ENCODE data around the gene C19orf38.
"Not testable (repeated sequence)": the region's sequence is repeated elsewhere in the genome, so short reads cannot be mapped to it uniquely, and the experiment has no call there.

C19orf38 gene

DNA sequence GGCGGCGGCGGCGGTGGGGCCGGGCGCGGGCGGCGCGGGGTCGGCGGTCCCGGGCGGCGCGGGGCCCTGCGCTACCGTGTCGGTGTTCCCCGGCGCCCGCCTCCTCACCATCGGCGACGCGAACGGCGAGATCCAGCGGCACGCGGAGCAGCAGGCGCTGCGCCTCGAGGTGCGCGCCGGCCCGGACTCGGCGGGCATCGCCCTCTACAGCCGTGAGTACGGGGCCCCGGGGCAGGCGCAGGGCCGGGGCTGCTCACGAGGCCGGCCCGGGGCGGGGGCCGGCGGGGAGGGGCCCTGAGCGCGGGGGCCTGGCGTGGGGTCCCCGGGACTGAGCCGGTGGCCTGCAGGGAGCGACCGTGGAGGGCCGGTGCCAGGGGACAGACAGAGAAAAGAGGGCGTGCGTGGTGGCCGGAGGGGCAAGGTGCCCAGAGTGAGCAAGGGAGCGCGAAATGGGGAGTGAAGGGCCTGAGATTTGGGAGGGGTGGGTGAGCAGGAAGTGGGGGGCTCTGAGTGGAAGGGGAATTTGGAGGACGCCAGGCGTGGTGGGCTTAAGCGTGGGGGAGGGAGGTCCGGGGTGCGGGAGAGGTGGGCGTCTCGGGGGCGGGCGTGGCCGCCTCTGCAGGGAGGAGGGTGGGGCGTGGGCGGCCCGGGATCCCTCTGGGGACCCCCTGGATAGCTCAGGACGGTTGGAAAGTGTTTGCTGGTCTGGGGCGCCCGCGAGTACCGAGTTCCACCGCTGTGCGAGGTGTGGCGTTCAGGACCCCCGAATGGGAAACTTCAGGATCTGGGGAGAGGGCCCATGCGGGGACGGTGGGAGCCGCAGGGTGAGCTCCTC lies 23.7 kb downstream of the C19orf38 start:
- H3K36me3 Mint-ChIP-seq: no peaks in the 10 kb centered on the region
- H3K4me1 Mint-ChIP-seq (ENCODE audit: low read depth): peaks cover 23% of the 10 kb centered on the region
- H3K9me3 Mint-ChIP-seq (ENCODE audit: low read depth): no peaks in the 10 kb centered on the region
- no peaks in the 10 kb centered on the region for H3K27me3 Mint-ChIP-seq
- peak overlapping the region; percentile 77 for H3K27ac Mint-ChIP-seq
- H3K4me3 Mint-ChIP-seq: peak overlapping the region; percentile 88

DNA sequence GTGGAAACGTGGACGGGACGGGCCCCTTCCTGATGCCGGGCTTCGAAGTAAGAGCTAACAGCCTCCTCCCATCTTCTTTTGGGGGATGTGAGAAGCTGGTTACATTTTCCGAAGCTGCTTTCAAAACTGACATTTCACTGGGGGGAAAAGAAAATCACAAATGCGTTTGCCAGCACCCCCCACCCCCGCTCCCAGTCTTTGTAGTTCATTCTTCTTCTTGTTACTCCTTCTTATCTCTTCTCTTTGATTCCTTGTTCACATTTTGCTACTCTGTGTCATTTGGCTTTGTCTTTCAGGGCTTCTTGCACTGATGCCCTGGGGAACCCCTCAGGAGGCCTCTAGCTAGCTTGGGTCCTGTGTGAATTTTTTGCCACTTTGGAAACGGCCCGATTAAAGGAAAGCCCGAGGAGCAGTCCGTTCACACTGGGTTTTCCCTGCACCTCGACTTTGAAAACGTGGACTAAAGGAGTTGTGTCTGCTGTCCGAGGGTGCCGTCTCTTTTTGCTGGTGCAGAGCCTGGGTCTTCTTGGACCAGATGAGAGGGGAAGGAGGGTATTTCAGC lies 24.4 kb downstream of the C19orf38 start:
- no peaks in the 10 kb centered on the region for H3K9me3 Mint-ChIP-seq (ENCODE audit: low read depth)
- H3K27me3 Mint-ChIP-seq: no peaks in the 10 kb centered on the region
- H3K4me1 Mint-ChIP-seq (ENCODE audit: low read depth): peaks cover 25% of the 10 kb centered on the region
- no peaks in the 10 kb centered on the region for H3K36me3 Mint-ChIP-seq
- H3K27ac Mint-ChIP-seq: peak overlapping the region; percentile 77
- H3K4me3 Mint-ChIP-seq: peak overlapping the region; percentile 88

DNA sequence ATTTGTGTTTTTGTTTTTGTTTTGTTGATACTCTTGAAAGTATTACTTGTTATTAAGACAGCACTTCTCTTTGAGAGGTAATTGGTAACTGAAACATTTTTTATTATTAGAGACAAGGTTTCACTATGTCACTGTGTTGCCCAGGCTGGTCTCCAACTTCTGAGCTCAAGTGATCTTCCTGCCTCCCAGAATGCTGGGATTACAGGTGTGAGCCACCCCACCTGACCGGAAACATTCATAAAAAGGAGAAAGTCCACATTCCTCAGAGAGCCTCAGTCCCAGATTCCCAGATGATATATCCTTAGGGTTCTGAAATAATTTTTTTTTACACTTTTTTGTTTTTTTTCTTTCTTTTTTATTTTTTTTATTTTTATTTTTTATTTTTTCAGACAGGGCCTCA lies 25.8 kb downstream of the C19orf38 start:
- Mint-ChIP-seq H3K4me3 (peak overlapping the region; percentile 59), H3K9me3 (ENCODE audit: low read depth) (no peaks in the 10 kb centered on the region), H3K4me1 (ENCODE audit: low read depth) (peaks cover 28% of the 10 kb centered on the region), H3K36me3 (no peaks in the 10 kb centered on the region), H3K27ac (peak overlapping the region; percentile 16), H3K27me3 (no peaks in the 10 kb centered on the region)

DNA sequence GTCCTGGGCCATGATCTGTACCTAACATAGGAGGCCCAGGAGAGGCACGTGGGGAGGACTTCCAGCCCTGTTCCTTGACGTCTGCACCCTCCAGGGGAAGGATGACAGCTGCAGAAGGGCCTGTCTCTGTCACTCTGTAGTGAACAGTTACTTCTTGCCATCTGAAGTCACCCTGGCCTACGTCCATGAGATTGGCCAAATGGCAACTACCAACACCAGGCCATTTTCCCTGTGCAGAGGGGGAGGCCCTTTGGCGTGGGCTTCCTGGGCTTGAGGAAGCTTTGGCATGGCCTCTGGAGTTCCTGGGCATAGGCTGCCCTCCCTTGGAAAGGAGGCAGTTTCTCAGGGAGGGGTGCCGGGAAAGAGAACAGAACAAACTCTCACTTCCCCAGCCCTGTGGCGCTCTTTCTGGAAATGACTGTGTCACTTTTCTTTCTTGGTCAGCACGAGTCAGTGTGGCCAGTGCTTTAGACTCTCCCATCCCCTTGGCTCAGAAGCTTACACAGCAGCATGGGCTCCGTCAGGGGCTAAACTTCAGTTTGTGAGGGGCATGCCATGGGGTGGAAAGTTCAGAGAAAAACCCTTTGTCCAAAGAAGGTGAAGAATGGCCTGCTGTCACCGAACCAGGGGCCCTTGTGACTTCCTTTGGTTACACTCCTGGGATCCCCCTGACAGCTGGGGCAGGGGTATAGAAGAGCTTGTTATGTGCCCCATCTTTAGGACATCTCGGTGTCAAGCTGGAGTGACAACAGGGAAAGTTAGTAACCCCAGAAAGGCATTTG lies 28.4 kb downstream of the C19orf38 start:
- H3K36me3 Mint-ChIP-seq: peaks cover 2% of the 10 kb centered on the region
- peaks cover 30% of the 10 kb centered on the region for H3K4me1 Mint-ChIP-seq (ENCODE audit: low read depth)
- no peak overlapping the region for H3K27ac Mint-ChIP-seq
- H3K27me3 Mint-ChIP-seq: no peaks in the 10 kb centered on the region
- H3K4me3 Mint-ChIP-seq: no peak overlapping the region
- no peaks in the 10 kb centered on the region for H3K9me3 Mint-ChIP-seq (ENCODE audit: low read depth)

DNA sequence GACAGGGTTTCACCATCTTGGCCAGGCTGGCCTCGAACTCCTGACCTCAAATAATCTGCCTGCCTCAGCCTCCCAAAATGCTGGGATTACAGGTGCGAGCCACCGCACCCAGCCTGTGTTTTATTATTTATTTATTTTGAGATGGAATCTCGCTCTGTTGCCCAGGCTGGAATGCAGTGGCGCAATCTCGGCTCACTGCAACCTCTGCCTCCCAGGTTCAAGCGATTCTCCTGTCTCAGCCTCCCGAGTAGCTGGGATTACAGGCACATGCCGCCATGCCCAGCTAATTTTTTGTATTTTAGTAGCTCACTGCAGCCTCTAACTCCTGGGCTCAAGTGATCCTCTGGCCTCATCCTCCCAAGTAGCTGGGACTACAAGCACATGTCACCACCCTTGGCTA lies 29.4 kb downstream of the C19orf38 start:
- not testable (repeated sequence) for H3K4me3 Mint-ChIP-seq; H3K27me3 Mint-ChIP-seq; H3K36me3 Mint-ChIP-seq; H3K27ac Mint-ChIP-seq; H3K9me3 Mint-ChIP-seq (ENCODE audit: low read depth)
- H3K4me1 Mint-ChIP-seq (ENCODE audit: low read depth): peaks cover 29% of the 10 kb centered on the region

DNA sequence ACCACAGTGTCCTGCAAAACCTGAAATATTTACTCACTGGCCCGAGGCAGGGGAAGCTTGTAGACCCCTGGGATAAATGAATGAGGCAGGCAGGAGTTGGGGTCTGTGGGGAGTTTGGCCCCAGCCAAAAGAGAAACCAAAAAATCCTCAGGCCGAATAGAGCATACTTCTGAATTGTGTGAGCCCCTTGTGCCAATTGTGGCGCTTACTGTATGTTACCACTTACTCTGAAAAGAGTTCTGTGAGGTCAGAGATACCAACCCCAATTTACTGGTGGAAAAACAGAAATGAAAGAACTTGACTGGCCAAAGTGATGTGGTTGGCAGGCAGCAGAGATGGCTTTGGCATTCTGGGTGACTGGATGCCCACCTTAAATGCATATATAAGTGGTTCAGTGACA lies 30.0 kb downstream of the C19orf38 start:
- peaks cover 23% of the 10 kb centered on the region for H3K4me1 Mint-ChIP-seq (ENCODE audit: low read depth)
- peak overlapping the region; percentile 17 for H3K27ac Mint-ChIP-seq
- H3K27me3 Mint-ChIP-seq: no peaks in the 10 kb centered on the region
- H3K4me3 Mint-ChIP-seq: no peak overlapping the region
- peaks cover 2% of the 10 kb centered on the region for H3K36me3 Mint-ChIP-seq
- H3K9me3 Mint-ChIP-seq (ENCODE audit: low read depth): no peaks in the 10 kb centered on the region

DNA sequence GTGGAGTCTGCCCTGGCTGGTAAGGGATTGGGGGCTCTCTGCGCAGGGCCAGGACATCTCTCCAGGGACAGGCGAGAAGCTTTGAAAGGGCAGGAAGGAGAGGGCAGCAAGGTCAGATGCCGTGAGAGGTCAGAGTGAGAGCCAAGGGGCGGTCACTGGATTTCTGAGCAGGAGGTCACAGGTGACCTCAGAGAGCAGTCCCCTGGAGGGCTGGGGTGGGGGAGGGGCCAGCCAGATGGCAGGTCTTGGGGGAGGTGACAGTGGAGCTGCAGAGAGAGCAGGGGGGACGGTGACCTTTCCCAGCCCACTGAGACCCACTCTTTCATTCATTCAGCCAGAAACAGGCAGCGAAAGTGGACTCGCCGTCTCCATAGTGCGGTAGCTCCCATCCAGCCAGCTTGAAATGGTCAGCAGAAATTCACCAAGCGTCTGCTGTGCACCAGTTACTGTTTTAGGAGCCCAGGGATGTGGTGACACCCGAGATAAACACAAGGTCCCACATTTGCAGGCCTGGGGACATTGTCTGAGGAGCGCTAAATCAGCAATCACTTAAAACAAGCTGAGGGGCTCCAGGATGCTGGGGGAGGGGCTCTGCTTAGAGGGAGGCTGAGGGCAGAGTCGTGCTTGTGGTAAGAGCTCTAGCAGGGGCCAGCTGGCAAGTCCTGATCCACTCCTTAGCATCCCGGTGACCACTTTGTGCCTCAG lies 33.3 kb downstream of the C19orf38 start:
- Mint-ChIP-seq H3K36me3 (peaks cover 2% of the 10 kb centered on the region), H3K9me3 (ENCODE audit: low read depth) (no peaks in the 10 kb centered on the region), H3K4me3 (no peak overlapping the region), H3K4me1 (ENCODE audit: low read depth) (peaks cover 19% of the 10 kb centered on the region), H3K27ac (no peak overlapping the region), H3K27me3 (no peaks in the 10 kb centered on the region)

DNA sequence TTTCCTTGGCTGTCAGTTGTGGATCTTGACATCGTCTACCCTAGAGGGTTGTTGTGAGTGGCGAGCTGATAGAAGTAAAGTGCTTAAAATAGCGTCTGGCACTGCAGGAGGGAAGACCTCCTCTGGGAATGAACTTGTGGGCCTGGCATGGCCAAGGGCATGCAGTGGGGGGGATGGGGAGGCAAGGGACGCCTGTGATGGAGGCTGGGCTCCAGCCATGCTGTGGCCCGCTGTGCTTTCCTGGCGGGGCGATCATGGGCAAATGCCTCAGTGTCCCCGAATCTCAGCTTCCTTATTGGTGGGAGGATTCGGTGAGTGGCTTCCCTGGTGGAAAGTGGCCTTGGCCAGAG lies 33.9 kb downstream of the C19orf38 start:
- peaks cover 2% of the 10 kb centered on the region for H3K36me3 Mint-ChIP-seq
- H3K9me3 Mint-ChIP-seq (ENCODE audit: low read depth): no peaks in the 10 kb centered on the region

DNA sequence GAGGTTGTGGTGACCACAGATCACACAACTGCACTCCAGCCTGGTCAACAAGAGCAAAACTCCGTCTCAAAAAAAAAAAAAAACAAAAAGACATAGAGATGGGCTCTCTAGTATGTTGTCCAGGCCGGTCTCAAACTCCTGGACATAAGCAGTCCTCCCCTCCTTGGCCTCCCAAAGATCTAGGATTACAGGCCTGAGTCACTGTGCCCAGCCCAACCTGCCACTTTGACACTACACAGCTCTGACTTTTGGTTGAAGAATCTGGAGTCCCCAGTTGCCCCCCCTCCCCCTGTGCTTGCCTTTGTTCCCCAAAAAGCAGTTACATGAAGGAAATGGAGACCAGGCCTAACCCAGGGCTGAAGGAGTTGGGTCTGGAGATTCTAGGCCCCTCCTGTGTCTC lies 36.1 kb downstream of the C19orf38 start:
- no peak overlapping the region for H3K27ac Mint-ChIP-seq
- no peaks in the 10 kb centered on the region for H3K9me3 Mint-ChIP-seq (ENCODE audit: low read depth)
- H3K27me3 Mint-ChIP-seq: no peaks in the 10 kb centered on the region
- peaks cover under 1% of the 10 kb centered on the region for H3K36me3 Mint-ChIP-seq
- peaks cover 6% of the 10 kb centered on the region for H3K4me1 Mint-ChIP-seq (ENCODE audit: low read depth)
- no peak overlapping the region for H3K4me3 Mint-ChIP-seq

More for the DNA sequence above, 33.9 kb downstream of the C19orf38 start:
- Mint-ChIP-seq H3K4me1 (ENCODE audit: low read depth) (peaks cover 16% of the 10 kb centered on the region), H3K4me3 (no peak overlapping the region), H3K27me3 (no peaks in the 10 kb centered on the region), H3K27ac (no peak overlapping the region)

DNA sequence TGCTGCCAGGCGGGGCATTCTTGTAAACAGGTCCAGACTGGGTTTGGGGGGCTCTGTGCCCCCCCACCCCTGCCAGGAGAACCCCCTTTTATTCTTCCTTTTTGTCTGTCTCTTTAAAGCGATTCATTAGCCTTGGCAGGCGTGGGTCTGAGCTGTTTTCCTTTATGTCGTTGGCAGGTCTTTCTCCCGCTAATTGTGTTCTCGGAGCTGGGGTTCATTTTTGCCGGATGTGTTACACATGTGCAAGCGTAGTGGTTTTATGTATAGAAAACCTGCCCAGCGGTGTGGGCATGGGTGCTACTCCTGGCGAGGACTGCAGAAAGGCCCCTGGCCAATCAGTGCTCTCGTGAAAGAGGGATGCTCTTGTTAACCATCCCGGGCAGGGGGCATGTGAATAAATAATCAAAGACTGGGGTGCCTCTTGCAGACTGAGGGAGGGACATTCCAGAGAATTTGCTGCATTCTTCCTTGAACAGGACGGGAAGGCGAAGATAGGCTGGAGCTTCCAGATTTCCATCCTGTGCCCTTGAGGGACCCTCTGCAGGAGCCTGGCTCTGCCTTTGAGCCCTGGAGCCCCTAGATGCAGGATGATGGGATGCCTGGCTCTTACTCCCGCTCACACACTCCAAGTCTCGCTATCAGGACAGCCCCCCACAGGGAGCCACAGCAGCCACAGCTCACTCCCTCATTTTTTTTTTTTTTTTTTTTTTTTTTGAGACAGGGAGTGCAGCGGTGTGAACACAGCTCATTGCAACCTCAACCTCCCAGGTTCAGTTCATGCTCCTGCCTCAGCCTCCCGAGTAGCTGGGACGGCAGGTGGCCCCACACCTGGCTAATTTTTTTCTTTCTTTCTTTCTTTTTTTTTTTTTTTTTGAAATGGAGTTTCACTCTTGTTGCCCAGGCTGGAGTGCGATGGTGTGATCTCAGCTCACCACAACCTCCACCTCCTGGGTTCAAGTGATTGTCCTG lies 37.3 kb downstream of the C19orf38 start:
- no peak overlapping the region for H3K4me3 Mint-ChIP-seq

DNA sequence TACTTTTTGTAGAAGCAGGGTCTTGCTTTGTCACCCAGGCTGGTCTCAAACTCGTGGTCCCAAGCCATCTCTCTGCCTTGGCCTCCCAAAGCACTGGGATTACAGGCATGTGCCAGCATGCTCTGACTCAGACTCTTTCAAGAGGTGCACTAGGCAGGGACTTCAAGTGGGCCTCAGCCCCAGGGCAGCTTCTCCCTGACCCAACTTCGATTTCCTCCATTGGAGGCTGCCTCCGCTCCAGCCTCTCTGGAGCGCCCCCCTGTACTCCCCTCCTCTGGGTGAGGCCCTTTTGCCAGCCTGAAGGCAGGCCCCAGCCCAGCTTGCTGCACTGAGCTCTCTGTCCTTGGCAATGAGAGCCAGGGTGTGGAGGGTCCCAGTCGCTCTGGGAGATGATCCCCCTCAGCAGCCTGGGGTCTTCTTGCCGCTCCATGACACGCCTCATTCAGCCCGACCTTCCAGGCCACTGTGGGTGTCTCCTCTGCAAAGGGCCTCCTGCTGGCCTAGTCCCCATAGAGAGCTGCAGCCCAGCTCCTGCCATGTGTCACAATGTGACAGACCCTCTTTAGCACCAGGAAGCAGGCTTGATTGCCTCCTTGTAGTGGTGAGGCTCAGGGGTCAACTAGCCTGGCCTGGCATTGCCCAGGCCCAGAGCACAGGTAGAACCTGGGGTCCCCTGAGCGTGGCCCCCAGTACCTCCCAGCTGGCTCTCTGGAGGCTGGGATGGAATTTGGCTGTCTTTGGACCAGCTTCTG lies 39.6 kb downstream of the C19orf38 start:
- H3K4me1 Mint-ChIP-seq (ENCODE audit: low read depth): peaks cover 2% of the 10 kb centered on the region
- H3K27ac Mint-ChIP-seq: no peak overlapping the region
- no peaks in the 10 kb centered on the region for H3K27me3 Mint-ChIP-seq
- H3K4me3 Mint-ChIP-seq: no peak overlapping the region
- H3K9me3 Mint-ChIP-seq (ENCODE audit: low read depth): no peaks in the 10 kb centered on the region
- no peaks in the 10 kb centered on the region for H3K36me3 Mint-ChIP-seq

More for the DNA sequence above, 37.3 kb downstream of the C19orf38 start:
- H3K9me3 Mint-ChIP-seq (ENCODE audit: low read depth): no peaks in the 10 kb centered on the region
- peaks cover 2% of the 10 kb centered on the region for H3K4me1 Mint-ChIP-seq (ENCODE audit: low read depth)
- no peaks in the 10 kb centered on the region for H3K36me3 Mint-ChIP-seq
- no peak overlapping the region for H3K27ac Mint-ChIP-seq
- no peaks in the 10 kb centered on the region for H3K27me3 Mint-ChIP-seq

DNA sequence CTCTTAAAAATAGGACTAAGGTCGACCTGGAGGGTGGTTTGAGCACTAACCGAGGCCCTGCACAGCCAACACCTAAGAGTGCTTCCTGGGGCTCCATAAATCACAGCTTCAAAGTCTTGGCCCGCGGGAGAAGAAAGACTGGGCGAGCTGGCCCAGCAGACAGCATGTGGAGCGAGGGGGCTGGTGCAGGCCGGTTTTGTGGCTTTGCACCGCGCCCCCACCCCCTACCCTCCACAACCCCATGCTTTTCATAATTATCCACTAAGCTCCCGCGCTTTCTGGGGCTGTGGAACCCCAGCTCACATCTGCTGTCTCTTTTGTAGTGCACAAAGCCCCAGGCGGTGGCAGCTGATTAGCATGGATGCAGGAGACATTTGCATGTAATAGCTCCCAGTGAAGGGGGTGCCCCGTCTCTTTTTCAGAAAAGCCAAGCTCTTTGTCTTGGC lies 40.2 kb downstream of the C19orf38 start:
- Mint-ChIP-seq H3K36me3 (no peaks in the 10 kb centered on the region), H3K27me3 (no peaks in the 10 kb centered on the region), H3K4me1 (ENCODE audit: low read depth) (peaks cover 2% of the 10 kb centered on the region), H3K9me3 (ENCODE audit: low read depth) (no peaks in the 10 kb centered on the region), H3K4me3 (no peak overlapping the region), H3K27ac (no peak overlapping the region)

DNA sequence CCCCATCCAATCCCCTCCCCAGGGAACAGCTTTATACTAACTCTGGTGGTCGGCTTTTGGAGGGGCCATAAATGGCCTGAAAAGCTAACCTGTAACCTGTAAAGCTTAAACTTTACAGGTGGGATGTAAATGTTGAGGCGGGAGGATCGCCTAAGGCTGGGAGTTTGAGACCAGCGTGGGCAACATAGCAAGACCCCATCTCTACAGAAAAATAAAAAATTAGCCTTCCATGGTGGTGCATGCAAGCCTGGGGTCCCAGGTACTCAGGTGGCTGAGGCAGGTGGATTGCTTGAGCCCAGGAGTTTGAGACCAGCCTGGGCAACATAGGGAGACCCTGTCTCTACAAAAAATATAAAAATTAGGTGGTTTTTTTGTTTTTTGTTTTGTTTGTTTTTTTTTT lies 41.7 kb downstream of the C19orf38 start:
- no peak overlapping the region for H3K4me3 Mint-ChIP-seq
- H3K27ac Mint-ChIP-seq: no peak overlapping the region
- H3K36me3 Mint-ChIP-seq: no peaks in the 10 kb centered on the region
- no peaks in the 10 kb centered on the region for H3K27me3 Mint-ChIP-seq
- H3K4me1 Mint-ChIP-seq (ENCODE audit: low read depth): peaks cover 2% of the 10 kb centered on the region
- H3K9me3 Mint-ChIP-seq (ENCODE audit: low read depth): no peaks in the 10 kb centered on the region

All from activated naive CD8-positive, alpha-beta T cell (primary cell).